Endothelial cell of umbilical vein (primary cell): ENCODE results near the gene UPF2. TPM values are rescaled to one million over a fixed set of nuclear protein-coding genes. Genes with fewer than 3 reads are reported as not detected.

Source experiments
- BruUV-seq: library from RNA; stranded (reverse); fragments of 400-500 nt; replicated peaks from 2 replicates; lab custom pipeline; 2021; lab: Mats Ljungman, UMichigan
- CTCF ChIA-PET: fragments of 300-600, 350-600 bp; sonication (Branson Sonifier 250); formaldehyde crosslinking; loops from one replicate; lab custom pipeline; 2021; ENCODE audit warnings: antibody characterized with exemption, inconsistent platforms; lab: Charles Lee
- POLR2A ChIA-PET: fragments of 300-600, 350-600 bp; sonication (Branson Sonifier 250); formaldehyde crosslinking; loops from one replicate; lab custom pipeline; 2021; ENCODE audit warnings: antibody characterized with exemption, inconsistent platforms; lab: Charles Lee
- DNase-seq: peaks from one replicate; pipeline ENCODE4 v3.0.0-alpha.2; 2011; ENCODE audit warnings: low read depth, low spot score
- FAIRE-seq: peaks from 2 replicates; lab custom pipeline; 2011; peaks lifted over from hg19 to GRCh38; lab: Jason Lieb, UNC
- H2AFZ ChIP-seq: 2 replicates; pipeline ENCODE4 v1.6.0; 2012; ENCODE audit warnings: low read depth, low read length, control low read depth, inconsistent platforms
- H3K27ac ChIP-seq: 2 replicates; pipeline ENCODE4 v1.5.1; 2011; ENCODE audit warnings: low read depth, mild to moderate bottlenecking, control low read depth, low read length, moderate library complexity; ENCODE audit not compliant: insufficient read depth
- H3K27me3 ChIP-seq, 2 experiments: 2 replicates each; pipeline versions ENCODE4 v1.6.0 to v1.6.1; 2011; ENCODE audit warnings: low read length in 2 of 2, mixed read lengths in 1 of 2; ENCODE audit not compliant: control insufficient read depth in 2 of 2, insufficient read depth in 2 of 2
- H3K36me3 ChIP-seq, 2 experiments: 2 replicates in 1 of 2; 3 replicates in 1 of 2; pipeline ENCODE4 v1.5.1; 2011; ENCODE audit warnings: low read length in 2 of 2, mild to moderate bottlenecking in 1 of 2, moderate library complexity in 1 of 2; ENCODE audit not compliant: control insufficient read depth in 2 of 2, insufficient read depth in 2 of 2; ENCODE audit errors: extremely low read depth in 1 of 2
- H3K4me1 ChIP-seq: 3 replicates; pipeline ENCODE4 v1.5.1; 2011; ENCODE audit warnings: mild to moderate bottlenecking, low read length; ENCODE audit not compliant: control insufficient read depth, insufficient read depth; ENCODE audit errors: extremely low read depth
- H3K4me2 ChIP-seq: 2 replicates; pipeline ENCODE4 v1.6.1; 2011; ENCODE audit warnings: low read length, control low read depth, mixed read lengths; ENCODE audit not compliant: insufficient read depth
- H3K4me3 ChIP-seq, 3 experiments: fragments of 200-600 bp in 1 of 3; sonication (generic), shearing (Covaris generic) in 1 of 3; replicated peaks in 1 of 3; 2 replicates each; pipeline ENCODE4 v1.5.1; 2011 to 2016; ENCODE audit warnings: control low read depth in 3 of 3, low read length in 3 of 3, mild to moderate bottlenecking in 2 of 3, inconsistent platforms in 1 of 3, low read depth in 1 of 3, moderate library complexity in 1 of 3; ENCODE audit not compliant: insufficient read depth in 1 of 3
- H3K79me2 ChIP-seq: 2 replicates; pipeline ENCODE4 v1.6.0; 2012; ENCODE audit warnings: low read length, inconsistent platforms; ENCODE audit not compliant: control insufficient read depth, insufficient read depth
- H3K9ac ChIP-seq: replicated peaks from 2 replicates; pipeline ENCODE3; 2011; ENCODE audit warnings: low read length, control low read depth; ENCODE audit not compliant: insufficient read depth; ENCODE audit errors: extremely low read depth
- H3K9me1 ChIP-seq: replicated peaks from 3 replicates; pipeline ENCODE4 v1.6.0; 2011; ENCODE audit warnings: mild to moderate bottlenecking, low read length; ENCODE audit not compliant: control insufficient read depth, insufficient read depth; ENCODE audit errors: extremely low read depth
- H3K9me3 ChIP-seq: replicated peaks from 2 replicates; pipeline ENCODE4 v1.5.1; 2012; ENCODE audit warnings: low read length, inconsistent platforms; ENCODE audit not compliant: control insufficient read depth, insufficient read depth
- H4K20me1 ChIP-seq: replicated peaks from 2 replicates; pipeline ENCODE3; 2011; ENCODE audit warnings: mild to moderate bottlenecking, low read length; ENCODE audit not compliant: control insufficient read depth, insufficient read depth; ENCODE audit errors: extremely low read depth
- CTCF ChIP-seq, 2 donors: IDR thresholded peaks; 1 replicate in 1 of 2; 2 replicates in 1 of 2; pipeline ENCODE4 v1.5.1; 2011; ENCODE audit warnings: low read length in 2 of 2, mild to moderate bottlenecking in 2 of 2, moderate library complexity in 2 of 2, control low read depth in 1 of 2, inconsistent platforms in 1 of 2, low read depth in 1 of 2; ENCODE audit not compliant: insufficient read depth in 1 of 2; ENCODE audit errors: extremely low read depth in 1 of 2
- EZH2 ChIP-seq: IDR thresholded peaks from 2 replicates; pipeline ENCODE4 v1.6.1; 2012; ENCODE audit warnings: borderline replicate concordance, low read depth, mild to moderate bottlenecking, moderate library complexity, low read length, inconsistent platforms; ENCODE audit not compliant: severe bottlenecking
- FOS ChIP-seq: IDR thresholded peaks from 2 replicates; pipeline ENCODE4 v1.6.1; 2011; ENCODE audit warnings: mild to moderate bottlenecking, low read length, moderate library complexity, borderline replicate concordance; ENCODE audit not compliant: insufficient read depth
- GATA2 ChIP-seq: IDR thresholded peaks from 2 replicates; pipeline ENCODE4 v1.7.0; 2011; ENCODE audit warnings: low read depth, mild to moderate bottlenecking, moderate library complexity, mixed read lengths, low read length; ENCODE audit not compliant: insufficient read length, insufficient read depth
- JUN ChIP-seq: IDR thresholded peaks from 2 replicates; pipeline ENCODE4 v1.6.1; 2011; ENCODE audit warnings: borderline replicate concordance, low read depth; ENCODE audit not compliant: insufficient read length, insufficient read depth
- MAX ChIP-seq: IDR thresholded peaks from 2 replicates; pipeline ENCODE4 v1.6.1; 2011; ENCODE audit not compliant: insufficient read depth, insufficient read length
- MYC ChIP-seq: IDR thresholded peaks from one replicate; pipeline ENCODE4 v1.6.1; 2011; ENCODE audit warnings: mild to moderate bottlenecking, low read depth, low read length
- POLR2A ChIP-seq: IDR thresholded peaks from 2 replicates; pipeline ENCODE4 v1.6.1; 2012; ENCODE audit warnings: low read depth, mild to moderate bottlenecking, control low read depth, low read length
- POLR2AphosphoS5 ChIP-seq: IDR thresholded peaks from 2 replicates; pipeline ENCODE4 v1.6.1; 2012; ENCODE audit warnings: low read depth, mild to moderate bottlenecking, control low read depth, low read length, moderate library complexity; ENCODE audit not compliant: insufficient read depth
- dilution Hi-C: fragments of 300-500 bp; cut with MboI; formaldehyde crosslinking; loops from one replicate; pipeline ENCODE4 v1.15.0; 2019; ENCODE audit warnings: low sequenced_read_pairs; ENCODE audit not compliant: extremely low pct_ligation_motif_present
- intact Hi-C: fragments of 100-400 bp; cut with micrococcal nuclease; formaldehyde crosslinking; loops from one replicate; pipeline ENCODE4 v1.10.0; 2022
- polyA plus RNA-seq, 4 experiments: library from polyadenylated mRNA; depleted of rRNA in 3 of 4; stranded (reverse) in 3 of 4; unstranded in 1 of 4; fragments of >200 nt; gene quantifications; 2 replicates each; pipeline versions ENCODE4 v1.2.1 to v1.2.3, GENCODE V29; 2011 to 2012; ENCODE audit warnings: missing spikeins in 1 of 4
- total RNA-seq: library from RNA; stranded (reverse); gene quantifications from 2 replicates; pipeline ENCODE4 v1.2.3, GENCODE V29; 2021

The UPF2 gene
- total and polyA plus RNA-seq, 2 donors (not counting 3 experiments of a cell fraction or from before 2014, with no cell fraction given) = 4.8 to 27.7 TPM

GRCh38 chr10:11949152-11949551 lies 93.5 kb downstream of the UPF2 start:
- TF ChIP-seq MYC (no peak), FOS (no peak), GATA2 (no peak), MAX (no peak), POLR2A (no peak), EZH2 (no peak), JUN (no peak), CTCF (IDR thresholded peaks at IDR 0.05; ENCODE audit: extremely low read depth in 1 of 2, insufficient read depth in 1 of 2, low read depth in 1 of 2, low read length in 2 of 2) (no peak), POLR2AphosphoS5 (no peak)
- Histone ChIP-seq H3K27me3 (no peaks in the 10 kb centered on the region), H3K4me2 (no peak overlapping the region), H2AFZ (no peak overlapping the region), H3K4me3 (no peak overlapping the region), H3K4me1 (no peaks in the 10 kb centered on the region), H3K36me3 (peaks cover 0 to 3% of the 10 kb centered on the region in 2 experiments), H4K20me1 (no peaks in the 10 kb centered on the region), H3K9me3 (no peaks in the 10 kb centered on the region), H3K79me2 (no peaks in the 10 kb centered on the region), H3K9ac (no peak overlapping the region), H3K27ac (no peak overlapping the region), H3K9me1 (no peaks in the 10 kb centered on the region)
- intact Hi-C loops (no loop called here), dilution Hi-C loops (no loop called here)
- no TSS peak for BruUV-seq
- ChIA-PET POLR2A (no interaction called here), CTCF (no interaction called here)
- DNase-seq (no peak), FAIRE-seq (no peak)
